HepG2 (cell line): Measurements from ENCODE around the gene PAK2. TPM values are rescaled to one million over a fixed set of nuclear protein-coding genes. Genes with fewer than 3 reads are reported as not detected.

ENCODE experiments used
- CCDC6 ChIP-seq: sonication (generic); formaldehyde crosslinking; IDR thresholded peaks from 2 replicates; pipeline ENCODE4 v1.8.1; 2022; ENCODE audit warnings: mild to moderate bottlenecking, missing genetic modification reagents, moderate library complexity
- CEBPZ ChIP-seq: IDR thresholded peaks from 2 replicates; pipeline ENCODE4 v1.6.1; 2012; ENCODE audit warnings: low read length, improper control_type of control experiment
- ELF3 ChIP-seq: IDR thresholded peaks from 2 replicates; pipeline ENCODE4 v1.6.1; 2016; ENCODE audit warnings: missing genetic modification reagents, missing compliant biosample characterization
- ETV6 ChIP-seq: sonication (generic); formaldehyde crosslinking; conservative IDR thresholded peaks from 2 replicates; pipeline ENCODE4 v1.4.0; 2020; ENCODE audit warnings: missing genetic modification reagents
- GTF2F1 ChIP-seq: fragments of 150-350 bp; IDR thresholded peaks from 2 replicates; pipeline ENCODE4 v1.6.1; 2014; ENCODE audit warnings: low read length
- KLF16 ChIP-seq, 2 experiments: sonication (generic) in 1 of 2; formaldehyde crosslinking in 1 of 2; IDR thresholded peaks; 2 replicates each; pipeline versions ENCODE4 v1.6.1 to v1.8.0; 2016 to 2023; ENCODE audit warnings: missing genetic modification reagents in 2 of 2, missing compliant biosample characterization in 1 of 2
- KMT2A ChIP-seq: sonication (generic); formaldehyde crosslinking; IDR thresholded peaks from 2 replicates; pipeline ENCODE4 v1.4.0; 2020; ENCODE audit warnings: missing genetic modification reagents
- MAFF ChIP-seq: IDR thresholded peaks from 2 replicates; pipeline ENCODE4 v1.6.1; 2011; ENCODE audit warnings: low read depth, low read length, improper control_type of control experiment
- MNT ChIP-seq: fragments of 450-650 bp; IDR thresholded peaks from 2 replicates; pipeline ENCODE4 v1.6.1; 2016
- MXD4 ChIP-seq: IDR thresholded peaks from 2 replicates; pipeline ENCODE4 v1.6.1; 2016; ENCODE audit warnings: mild to moderate bottlenecking, missing biosample characterization, missing genetic modification reagents
- NCOA5 ChIP-seq: sonication (generic); formaldehyde crosslinking; IDR thresholded peaks from 2 replicates; pipeline ENCODE4 v1.4.0; 2020; ENCODE audit warnings: missing genetic modification reagents
- PAF1 ChIP-seq: IDR thresholded peaks from 2 replicates; pipeline ENCODE4 v1.6.1; 2016; ENCODE audit warnings: missing genetic modification reagents, missing compliant biosample characterization
- RBFOX2 ChIP-seq: fragments of 200-400 bp; formaldehyde crosslinking; IDR thresholded peaks from 2 replicates; pipeline ENCODE4 v1.6.1; 2017; ENCODE audit warnings: low read depth, mild to moderate bottlenecking, low read length
- RFX5 ChIP-seq: IDR thresholded peaks from 2 replicates; pipeline ENCODE4 v1.6.1; 2011; ENCODE audit warnings: low read depth, low read length, improper control_type of control experiment
- SATB2 ChIP-seq: sonication (generic); formaldehyde crosslinking; IDR thresholded peaks from 2 replicates; pipeline ENCODE4 v1.5.0; 2020; ENCODE audit warnings: missing genetic modification reagents
- SMAD3 ChIP-seq: sonication (generic); formaldehyde crosslinking; IDR thresholded peaks from 2 replicates; pipeline ENCODE4 v1.4.0; 2020; ENCODE audit warnings: missing genetic modification reagents
- SMYD3 ChIP-seq: sonication (generic); formaldehyde crosslinking; IDR thresholded peaks from 2 replicates; pipeline ENCODE4 v1.8.1; 2023; ENCODE audit warnings: mild to moderate bottlenecking, missing genetic modification reagents
- SRSF4 ChIP-seq: fragments of 200-400 bp; formaldehyde crosslinking; IDR thresholded peaks from one replicate; pipeline ENCODE4 v1.6.1; 2018; ENCODE audit warnings: mild to moderate bottlenecking, low read depth, low read length, moderate library complexity; ENCODE audit not compliant: poor library complexity, severe bottlenecking
- SRY ChIP-seq: sonication (generic); formaldehyde crosslinking; IDR thresholded peaks from 2 replicates; pipeline ENCODE4 v1.8.0; 2022; ENCODE audit warnings: mild to moderate bottlenecking, missing genetic modification reagents
- WIZ ChIP-seq: sonication (generic); formaldehyde crosslinking; IDR thresholded peaks from 2 replicates; pipeline ENCODE4 v1.5.1; 2020; ENCODE audit warnings: mild to moderate bottlenecking, missing genetic modification reagents
- ZFP36L2 ChIP-seq: sonication (generic); formaldehyde crosslinking; IDR thresholded peaks from 2 replicates; pipeline ENCODE4 v1.4.0; 2020; ENCODE audit warnings: missing genetic modification reagents
- ZFP62 ChIP-seq: sonication (generic); formaldehyde crosslinking; IDR thresholded peaks from 2 replicates; pipeline ENCODE4 v1.4.0; 2020; ENCODE audit warnings: missing genetic modification reagents
- ZFX ChIP-seq: sonication (generic); formaldehyde crosslinking; IDR thresholded peaks from 2 replicates; pipeline ENCODE4 v1.4.0; 2020; ENCODE audit warnings: mild to moderate bottlenecking, low read depth, missing genetic modification reagents, moderate library complexity
- ZNF101 ChIP-seq: sonication (generic); formaldehyde crosslinking; IDR thresholded peaks from 2 replicates; pipeline ENCODE4 v1.4.0; 2020; ENCODE audit warnings: mild to moderate bottlenecking, low read depth, missing genetic modification reagents, borderline replicate concordance
- ZNF326 ChIP-seq: sonication (generic); formaldehyde crosslinking; IDR thresholded peaks from 2 replicates; pipeline ENCODE4 v1.4.0; 2020; ENCODE audit warnings: missing genetic modification reagents, borderline replicate concordance
- ZNF329 ChIP-seq: sonication (generic); formaldehyde crosslinking; IDR thresholded peaks from 2 replicates; pipeline ENCODE4 v1.9.0; 2021; ENCODE audit warnings: low read depth, mild to moderate bottlenecking, missing genetic modification reagents
- ZNF7 ChIP-seq: IDR thresholded peaks from 2 replicates; pipeline ENCODE4 v1.6.1; 2016; ENCODE audit warnings: missing biosample characterization, missing genetic modification reagents
- ZSCAN25 ChIP-seq: sonication (generic); formaldehyde crosslinking; IDR thresholded peaks from 2 replicates; pipeline ENCODE4 v1.8.0; 2022; ENCODE audit warnings: mild to moderate bottlenecking, missing genetic modification reagents
- polyA plus RNA-seq, 8 experiments: library from polyadenylated mRNA; depleted of rRNA in 3 of 8; stranded (reverse) in 7 of 8; unstranded in 1 of 8; fragments of >200 nt; fragmentation: Illumina TruSeq in 4 of 8; extraction: Trizol in 4 of 8; gene quantifications; 2 replicates each; pipeline versions ENCODE4 v1.2.1 to v1.2.3, GENCODE V29; 2011 to 2016; ENCODE audit warnings: low read depth in 4 of 8, missing spikeins in 1 of 8, mixed read lengths in 1 of 8; ENCODE audit not compliant: insufficient read depth in 1 of 8
- total RNA-seq, 5 experiments: library from RNA; depleted of rRNA; stranded (reverse); fragments of >200 nt; fragmentation: Illumina TruSeq; extraction: Trizol; gene quantifications; 2 replicates each; pipeline ENCODE4 v1.2.3, GENCODE V29; 2016; ENCODE audit warnings: low read depth in 1 of 5

The PAK2 gene
- total and polyA plus RNA-seq, 2 of the 13 experiments (the other 11 are each of a cell fraction or from before 2014, with no cell fraction given): 23.0 to 24.7 TPM

DNA sequence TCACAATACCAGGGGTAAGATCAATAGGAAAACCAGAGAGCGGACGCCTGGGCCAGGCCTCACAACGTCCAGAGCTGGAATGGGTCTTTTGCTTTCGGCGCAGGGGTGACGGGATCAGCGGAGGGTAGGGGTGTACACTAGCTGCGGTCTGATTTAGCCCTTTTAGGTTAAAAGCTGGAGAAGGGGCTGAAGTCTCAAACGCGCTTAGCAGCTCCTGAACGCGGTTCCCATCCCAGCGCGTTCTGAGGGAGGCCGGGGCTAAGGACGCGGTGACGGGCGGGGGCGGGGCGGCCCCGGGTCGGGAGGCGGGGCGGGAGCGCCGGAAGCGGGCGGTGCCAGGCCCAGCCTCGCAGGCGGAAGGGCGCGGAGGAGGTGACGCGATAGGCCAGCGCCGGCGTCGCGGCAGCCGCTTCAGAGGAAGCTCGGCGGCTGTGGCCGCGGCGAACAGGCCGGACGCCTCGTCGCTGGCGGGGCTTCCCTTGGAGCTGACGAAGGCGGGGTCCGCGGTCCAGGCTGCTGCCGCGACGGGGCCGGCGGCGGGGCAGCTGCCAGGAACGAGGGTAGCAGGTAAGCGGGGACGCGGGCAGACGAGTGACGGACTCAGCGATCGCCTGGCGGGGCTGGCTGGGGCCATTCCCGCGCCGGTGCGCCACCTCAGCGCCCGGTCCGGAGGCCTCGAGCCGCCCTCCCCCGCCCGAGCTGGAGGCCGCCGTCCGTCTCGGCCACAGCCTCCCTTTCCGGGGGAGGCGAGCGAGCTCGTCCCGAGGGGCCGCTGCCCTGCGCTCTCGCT lies 128.0 kb downstream of the PAK2 start, which contains the start of gene SENP5 (continued):
- TF ChIP-seq ZNF101 (CRISPR knock-in tag) (no peak), KMT2A (CRISPR knock-in tag) (peak; percentile 82; the same call in 1 of the 2 replicates), WIZ (CRISPR knock-in tag) (no peak), ZFX (CRISPR knock-in tag) (peak; percentile 98), ELF3 (CRISPR knock-in tag) (peak; percentile 60), CCDC6 (CRISPR knock-in tag) (peak; percentile 74), NCOA5 (no peak), MXD4 (CRISPR knock-in tag) (peak; percentile 43), ZFP36L2 (CRISPR knock-in tag) (no peak), SRSF4 (no peak), GTF2F1 (no peak), ETV6 (CRISPR knock-in tag) (peak; percentile 80), MNT (no peak), ZNF329 (CRISPR knock-in tag) (no peak), SRY (CRISPR knock-in tag) (peak; percentile 74; the same call in 1 of the 2 replicates), ZNF7 (CRISPR knock-in tag) (no peak), SMAD3 (no peak), RFX5 (no peak), MAFF (no peak), KLF16 (CRISPR knock-in tag; IDR thresholded peaks at IDR 0.05) (no peak), ZFP62 (no peak), RBFOX2 (peak; percentile 93), ZNF326 (CRISPR knock-in tag) (no peak), SMYD3 (CRISPR knock-in tag) (0 out of 2 replicates have a peak, but pooled peaks have one; percentile 52), ZSCAN25 (CRISPR knock-in tag) (peak; percentile 76; the same call in 1 of the 2 replicates), SATB2 (no peak), CEBPZ (no peak), PAF1 (CRISPR knock-in tag) (no peak)
